HL-60 (cell line): ENCODE data around the gene GSAP.

Source experiments
- DNase-seq, 2 experiments: peaks; one replicate each; pipeline ENCODE4 v3.0.0-alpha.2; 2010 to 2020; ENCODE audit warnings: low read depth in 1 of 2, low spot score in 1 of 2
- H3K27ac ChIP-seq: fragments of 250-450 bp; sonication (Bioruptor Pico); replicated peaks from 2 replicates; pipeline ENCODE4 v1.5.1; 2020; ENCODE audit warnings: mild to moderate bottlenecking, moderate library complexity
- H3K27me3 ChIP-seq: fragments of 250-450 bp; sonication (Bioruptor Pico); 2 replicates; pipeline ENCODE4 v1.5.1; 2021; ENCODE audit warnings: mild to moderate bottlenecking, moderate library complexity; ENCODE audit not compliant: insufficient read depth, poor library complexity, severe bottlenecking
- H3K4me3 ChIP-seq: replicated peaks from 2 replicates; pipeline ENCODE4 v1.5.1; 2011; ENCODE audit warnings: mild to moderate bottlenecking, control low read depth, low read length; ENCODE audit not compliant: insufficient read depth
- CTCF ChIP-seq: IDR thresholded peaks from one replicate; pipeline ENCODE4 v1.5.1; 2011; ENCODE audit warnings: low read length, control low read depth, inconsistent platforms; ENCODE audit not compliant: insufficient read depth
- GABPA ChIP-seq: IDR thresholded peaks from 2 replicates; pipeline ENCODE4 v1.6.1; 2012; ENCODE audit warnings: low read depth
- POLR2AphosphoS5 ChIP-seq: IDR thresholded peaks from 2 replicates; pipeline ENCODE4 v1.6.1; 2012; ENCODE audit warnings: low read depth
- REST ChIP-seq: IDR thresholded peaks from 2 replicates; pipeline ENCODE4 v1.6.1; 2012; ENCODE audit warnings: low read depth; ENCODE audit not compliant: insufficient replicate concordance
- SPI1 ChIP-seq: IDR thresholded peaks from 2 replicates; pipeline ENCODE4 v1.6.1; 2012; ENCODE audit warnings: low read depth, mild to moderate bottlenecking, borderline replicate concordance

GSAP gene

GRCh38 chr7:77406421-77406820, 9.7 kb downstream of the GSAP start:
- no peak for DNase-seq
- TF ChIP-seq REST (no peak), CTCF (no peak), GABPA (no peak), SPI1 (no peak), POLR2AphosphoS5 (no peak)
- no peaks in the 10 kb centered on the region for H3K27me3 ChIP-seq
- no peak overlapping the region for H3K27ac ChIP-seq
- no peak overlapping the region for H3K4me3 ChIP-seq

GRCh38 chr7:77404641-77405040, 11.5 kb downstream of the GSAP start:
- H3K4me3 ChIP-seq, result no peak overlapping the region
- no peaks in the 10 kb centered on the region for H3K27me3 ChIP-seq
- DNase-seq, result no peak
- no peak overlapping the region for H3K27ac ChIP-seq
- TF ChIP-seq POLR2AphosphoS5 (no peak), GABPA (no peak), SPI1 (no peak), CTCF (no peak), REST (no peak)

GRCh38 chr7:77403957-77404356, 12.2 kb downstream of the GSAP start:
- no peak for TF ChIP-seq CTCF
- TF ChIP-seq GABPA, result no peak
- TF ChIP-seq REST, result no peak
- TF ChIP-seq POLR2AphosphoS5, result no peak
- Histone ChIP-seq H3K4me3 (no peak overlapping the region), H3K27me3 (no peaks in the 10 kb centered on the region), H3K27ac (no peak overlapping the region)
- no peak for DNase-seq
